HG02981 (cell line): ENCODE measurements around the gene FAM217B.
"Not testable (repeated sequence)": the region's sequence is repeated elsewhere in the genome, so short reads cannot be mapped to it uniquely, and the experiment has no call there.

Source experiments
- ATAC-seq: cut with Tn5 transposase; IDR thresholded peaks from one replicate; pipeline ENCODE4 v1.9.1; 2021; ENCODE audit warnings: mild to moderate bottlenecking, moderate library complexity; ENCODE audit not compliant: unreplicated experiment

The FAM217B gene

DNA sequence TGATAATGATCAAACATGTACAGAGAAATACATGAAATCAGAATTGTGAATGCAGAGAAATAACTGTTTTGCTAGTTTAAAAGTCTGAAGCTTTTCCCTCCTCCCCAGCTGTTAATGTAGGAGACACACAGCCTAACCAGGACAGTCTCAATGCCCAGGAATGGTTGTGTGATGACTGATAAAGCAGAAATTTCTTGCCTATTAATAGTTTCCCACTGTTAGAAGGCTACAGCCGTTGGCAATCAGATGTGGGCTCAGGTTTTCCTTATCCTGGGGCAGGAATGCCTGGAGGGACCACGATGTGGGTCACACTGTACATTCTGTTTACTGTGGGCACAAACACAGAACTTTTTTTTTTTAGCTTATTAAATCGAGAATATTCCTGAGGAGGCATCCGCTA lies 2.0 kb upstream of the FAM217B start:
- ATAC-seq: no peak

DNA sequence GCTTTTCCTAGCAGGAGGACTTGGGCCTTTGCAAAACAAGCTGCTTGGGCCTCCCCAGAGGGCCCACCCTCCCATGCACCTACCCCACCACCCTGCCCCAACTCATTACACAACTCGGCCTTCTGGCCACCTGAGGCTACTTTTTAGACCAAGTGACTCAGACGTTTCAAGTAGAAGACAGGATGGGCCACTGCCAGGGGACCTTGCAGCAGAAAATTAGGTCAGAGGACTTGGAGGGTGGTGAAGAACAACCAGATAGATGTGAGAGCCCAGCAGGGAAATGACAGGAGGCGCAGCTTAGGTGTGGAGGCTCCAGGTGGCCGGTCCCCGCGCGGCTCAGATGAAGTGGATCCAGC lies 1.5 kb upstream of the FAM217B start:
- no peak for ATAC-seq

DNA sequence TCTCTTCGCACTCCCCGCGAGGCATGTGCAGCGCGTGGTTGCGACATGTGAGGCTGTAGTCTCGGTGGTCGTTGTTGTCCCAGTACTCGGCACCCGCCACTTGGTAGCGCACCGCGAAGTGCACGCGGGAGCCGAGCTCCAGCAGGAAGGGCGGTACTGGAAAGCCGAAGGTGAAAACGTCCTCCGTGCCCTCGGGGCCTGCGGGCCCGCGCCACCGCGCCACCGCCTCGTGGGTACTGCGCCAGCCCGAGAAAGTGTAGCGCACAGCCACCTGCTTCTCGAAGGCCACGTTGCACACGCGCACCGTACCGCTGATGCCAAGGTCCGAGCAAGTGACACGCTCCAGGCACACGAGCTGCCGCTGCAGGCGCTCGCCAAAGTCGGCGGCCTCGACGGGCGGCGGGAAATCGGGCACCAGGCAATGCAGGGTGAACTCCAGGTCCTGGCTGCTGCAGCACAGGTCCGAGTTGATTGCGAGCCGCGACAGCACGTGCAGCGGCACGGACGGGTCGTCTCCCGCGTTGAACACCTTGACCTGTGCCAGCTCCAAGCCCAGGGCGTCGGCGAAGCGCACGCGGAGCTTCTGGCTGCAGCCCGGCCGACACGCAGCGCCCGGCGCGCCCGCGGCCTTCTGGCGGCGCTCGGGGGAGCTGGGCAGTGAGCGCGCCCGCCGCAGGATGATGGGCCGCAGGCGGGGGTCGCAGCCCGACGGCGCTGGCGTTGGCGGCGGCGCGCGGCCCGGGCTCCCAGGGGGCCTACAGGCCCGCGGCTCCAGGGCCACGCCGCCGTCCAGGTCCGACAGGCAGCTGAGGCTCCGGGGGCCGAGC lies 924 bp upstream of the FAM217B start:
- peak; percentile 24 for ATAC-seq

DNA sequence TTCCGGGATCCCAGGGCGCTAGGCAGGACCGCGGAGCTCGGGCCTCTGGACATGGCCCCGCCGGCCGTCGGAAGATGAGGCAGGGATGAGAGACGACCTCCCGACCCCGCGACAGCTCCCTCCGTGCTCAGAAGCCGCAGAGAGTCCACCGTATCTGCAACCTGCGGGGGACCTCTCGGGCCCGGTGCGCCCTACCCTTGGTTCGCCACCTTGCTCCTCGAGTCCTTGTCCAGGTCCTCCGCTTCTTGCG lies 385 bp upstream of the FAM217B start:
- peak; percentile 21 for ATAC-seq

DNA sequence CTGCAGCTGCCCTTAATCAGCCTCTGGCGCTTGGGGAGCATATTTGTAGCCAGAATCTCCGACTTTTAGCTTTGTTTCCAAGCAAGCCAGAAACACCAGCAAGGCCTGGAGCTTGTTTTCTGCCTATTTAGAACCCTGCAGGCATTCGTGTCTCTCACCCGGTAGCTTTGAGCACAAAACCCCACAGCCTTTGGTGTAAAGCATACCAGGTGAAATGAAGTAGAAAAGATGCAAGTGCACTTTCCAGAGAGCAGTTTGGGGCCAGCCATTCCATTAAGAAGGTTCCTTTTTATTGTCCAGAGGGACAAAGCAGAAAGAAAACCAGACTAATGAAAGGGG lies 736 bp downstream of the FAM217B start:
- no peak for ATAC-seq

DNA sequence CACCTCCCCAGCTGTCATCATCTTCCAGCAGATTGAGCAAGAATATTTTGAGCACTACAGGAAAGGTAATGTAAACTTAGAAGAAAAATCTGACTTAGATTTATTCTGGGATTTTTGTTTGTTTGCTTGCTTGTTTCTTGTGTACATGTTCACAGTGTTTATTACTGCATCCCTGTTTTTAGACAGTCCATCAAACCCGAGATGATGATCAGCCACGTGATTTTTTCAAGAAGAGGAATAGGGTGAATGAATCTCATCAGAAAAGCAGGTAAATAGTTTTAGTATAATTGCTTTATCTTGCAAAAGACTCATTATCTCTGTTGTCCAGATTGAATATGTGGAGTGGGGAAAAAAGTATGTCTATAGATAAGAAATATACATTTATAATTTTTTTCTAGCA lies 2.1 kb downstream of the FAM217B start:
- no peak for ATAC-seq

DNA sequence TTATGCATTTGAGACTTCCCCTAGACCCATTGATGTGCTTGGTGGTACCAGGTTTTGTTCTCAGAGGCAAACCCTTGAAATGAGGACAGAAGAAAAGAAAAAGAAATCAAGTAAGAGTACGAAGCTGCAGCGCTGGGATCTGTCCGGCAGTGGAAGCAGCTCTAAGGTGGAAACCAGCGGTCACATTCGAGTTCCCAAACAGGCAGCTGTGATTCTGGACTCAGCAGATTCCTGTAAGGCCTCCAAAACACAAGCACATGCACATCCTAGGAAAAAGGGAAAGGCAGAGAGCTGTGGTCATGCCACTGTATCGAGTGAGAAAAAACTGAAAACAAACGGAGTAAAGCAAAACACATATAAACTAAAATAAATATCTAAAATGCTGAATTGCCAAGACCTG lies 4.5 kb downstream of the FAM217B start:
- ATAC-seq: no peak

DNA sequence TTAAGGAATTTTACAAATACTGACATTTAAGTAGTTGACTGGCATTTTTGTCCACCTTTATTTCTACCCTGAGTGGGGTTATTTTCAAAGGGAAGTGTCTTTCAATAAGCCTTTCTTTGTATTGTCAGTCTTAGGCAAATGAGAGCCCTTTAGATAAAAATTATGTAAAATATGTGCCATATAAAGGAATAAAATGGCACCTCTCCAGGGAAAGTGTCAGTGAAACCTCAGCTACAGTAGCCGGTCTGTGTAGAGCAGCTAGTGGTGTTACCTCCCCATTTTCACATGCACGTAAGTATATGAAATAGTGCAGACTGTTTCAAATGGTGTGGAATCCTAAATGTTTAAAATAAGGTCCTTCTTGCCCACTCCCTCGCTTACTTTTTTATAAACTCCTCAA lies 5.0 kb downstream of the FAM217B start:
- ATAC-seq: no peak

DNA sequence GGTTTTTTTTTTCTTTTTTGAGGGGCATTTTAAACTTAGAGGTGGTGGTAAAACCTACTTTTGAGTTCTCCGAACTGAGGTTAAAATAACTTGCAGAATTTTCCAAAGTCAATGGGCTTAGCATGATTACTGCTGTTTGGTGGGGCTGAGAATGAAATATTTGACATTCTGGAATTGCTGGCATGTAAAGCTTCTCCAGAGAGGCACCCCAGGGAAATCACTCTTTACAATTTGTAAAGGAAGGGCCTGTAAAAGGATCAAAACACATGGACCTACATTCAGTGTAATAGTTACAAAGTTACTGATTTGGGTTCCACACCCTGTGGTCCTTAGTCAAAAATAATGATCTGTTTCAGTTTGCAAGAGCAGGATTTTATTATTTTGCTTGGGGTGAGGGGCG lies 5.5 kb downstream of the FAM217B start:
- ATAC-seq: no peak

DNA sequence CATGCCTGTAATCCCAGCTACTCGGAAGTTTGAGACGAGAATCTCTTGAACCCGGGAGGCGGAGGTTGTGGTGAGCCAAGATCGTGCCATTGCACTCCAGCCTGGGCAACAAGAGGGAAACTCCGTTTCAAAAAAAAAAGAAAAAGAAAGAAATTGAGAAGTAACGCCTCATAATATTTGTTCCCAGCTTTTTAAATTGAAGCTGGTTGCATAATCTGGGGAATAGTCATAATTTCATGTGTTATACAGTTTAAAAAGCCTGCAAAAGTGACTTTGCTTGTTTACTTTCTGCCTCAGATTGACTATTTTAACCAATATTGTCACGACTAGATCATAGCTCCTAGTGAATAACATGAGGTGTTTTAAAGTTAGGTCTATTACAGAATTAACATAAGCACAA lies 7.2 kb downstream of the FAM217B start:
- no peak for ATAC-seq

DNA sequence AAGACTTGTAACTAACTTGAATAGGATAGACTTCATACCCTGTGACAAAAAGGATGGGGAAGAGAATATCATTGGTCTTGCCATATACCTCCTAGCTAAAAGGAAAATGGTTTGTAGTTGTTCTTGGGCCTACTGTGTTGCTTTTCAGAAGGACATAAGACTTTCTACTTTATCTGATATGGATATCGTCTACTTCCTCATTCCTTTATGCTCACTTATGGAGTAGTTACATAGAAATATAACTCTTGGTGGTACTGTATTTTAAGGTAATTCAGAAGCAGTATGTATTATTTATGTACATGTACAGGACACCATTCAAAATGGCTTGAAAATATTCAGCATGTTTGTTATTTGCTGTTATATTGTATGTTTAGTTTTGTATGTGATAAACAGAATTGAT lies 8.0 kb downstream of the FAM217B start:
- no peak for ATAC-seq

DNA sequence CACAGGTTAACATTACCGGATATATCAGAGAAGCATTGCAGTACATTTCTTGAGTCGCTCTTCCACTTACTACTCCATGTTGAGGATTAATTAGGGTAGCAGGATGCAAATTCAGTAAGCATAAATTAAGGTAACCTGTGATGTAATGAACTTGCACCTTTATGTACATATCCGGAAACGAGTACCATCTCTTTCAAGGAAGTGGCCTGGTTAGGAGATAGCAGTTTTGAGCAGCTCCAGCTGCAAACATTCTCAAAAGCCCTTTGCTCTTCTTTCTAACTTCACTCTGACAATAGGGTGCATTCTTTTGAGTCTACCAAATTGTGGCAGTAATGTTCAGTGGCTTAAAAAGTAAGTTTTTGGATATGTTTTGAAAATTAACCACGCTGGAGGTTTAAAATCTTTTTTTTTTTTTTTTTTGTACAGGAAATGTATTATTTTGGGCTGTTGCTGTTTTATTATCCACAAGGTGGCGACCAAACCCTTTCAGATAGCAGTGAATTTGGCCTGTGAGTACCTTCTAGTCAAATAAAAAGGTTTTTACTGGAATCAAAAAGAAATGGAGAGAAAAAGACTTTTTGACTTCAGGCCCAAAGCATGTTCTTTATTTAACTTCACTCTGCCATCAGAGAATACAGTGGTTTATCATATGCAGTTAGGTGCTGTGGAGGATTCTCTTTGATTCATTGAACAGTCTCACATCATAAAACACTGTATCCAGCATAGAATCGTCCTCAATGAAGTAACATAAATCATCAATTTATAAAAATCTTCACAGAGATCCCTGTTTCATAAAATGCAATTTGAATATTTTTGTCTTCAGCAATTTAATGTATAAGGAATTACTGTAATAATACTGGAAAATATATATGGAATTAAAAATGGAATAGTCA lies 8.9 kb downstream of the FAM217B start:
- ATAC-seq: no peak

DNA sequence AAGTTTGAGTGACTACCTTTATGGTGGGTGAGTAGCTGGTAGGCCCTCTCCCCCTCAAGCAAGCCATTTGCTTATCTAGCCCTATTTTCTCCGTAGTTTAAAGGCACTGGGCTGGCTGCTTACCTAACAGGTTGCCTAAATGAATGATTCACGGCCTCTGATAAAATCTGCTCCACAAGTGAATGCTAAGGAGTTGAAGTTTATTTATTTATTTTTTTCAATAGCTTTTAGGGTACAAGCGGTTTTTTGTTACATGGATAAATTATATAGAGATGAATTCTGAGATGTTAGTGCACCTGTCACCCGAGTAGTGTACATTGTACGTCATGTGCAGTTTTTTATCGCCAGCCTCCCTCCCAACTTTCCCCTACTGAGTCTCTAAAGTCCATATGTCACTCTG lies 9.7 kb downstream of the FAM217B start:
- no peak for ATAC-seq

DNA sequence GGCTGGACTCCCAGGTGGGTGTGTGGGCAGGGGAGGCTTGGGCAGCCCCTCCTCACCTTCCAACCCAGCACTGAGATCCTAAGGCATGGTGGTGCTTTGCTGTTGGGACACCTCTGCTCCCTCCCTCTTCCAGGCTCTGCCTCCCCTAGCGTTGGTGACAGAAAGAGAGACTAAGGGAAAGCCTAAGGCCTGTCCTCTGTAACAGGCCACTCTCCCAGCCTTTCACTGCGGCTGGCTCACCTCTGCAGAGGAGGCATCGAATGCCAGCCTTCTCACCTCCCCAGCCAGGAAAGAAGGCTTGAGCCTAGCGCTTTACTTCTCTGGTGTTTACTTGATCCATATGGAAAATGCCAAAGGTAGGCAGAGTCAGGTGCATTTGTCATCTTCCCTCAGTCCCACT lies 14.5 kb downstream of the FAM217B start:
- no peak for ATAC-seq

DNA sequence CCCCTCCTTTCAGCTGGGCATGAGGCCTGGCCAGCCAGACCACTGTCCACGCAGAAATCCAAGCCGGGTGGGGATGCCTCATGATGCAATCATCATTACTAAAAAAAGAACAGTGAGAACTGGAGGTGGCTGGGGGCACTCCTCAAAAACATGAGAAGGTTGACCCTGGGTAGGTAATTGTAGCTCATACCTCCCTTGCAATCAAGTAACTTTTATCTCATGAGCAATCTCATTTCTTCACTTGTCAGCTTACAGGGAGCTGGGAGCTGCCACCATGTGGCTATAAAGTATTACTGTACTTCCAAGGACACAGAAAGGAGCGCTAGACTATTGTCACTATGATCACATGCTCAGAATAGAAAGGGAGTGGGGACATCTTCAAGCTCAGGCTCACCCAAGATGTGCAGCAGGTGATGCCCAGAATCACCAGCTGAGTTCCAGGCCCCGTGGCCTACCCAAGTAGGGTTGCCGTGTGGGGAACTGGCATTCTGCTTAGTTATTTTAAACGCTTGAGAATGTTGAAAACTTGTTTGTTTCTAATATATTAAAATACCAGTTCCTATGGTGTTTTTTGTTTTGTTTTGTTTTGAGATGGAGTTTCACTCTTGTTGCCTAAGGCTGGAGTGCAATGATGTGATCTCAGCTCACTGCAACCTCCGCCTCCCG lies 15.1 kb downstream of the FAM217B start:
- no peak for ATAC-seq

DNA sequence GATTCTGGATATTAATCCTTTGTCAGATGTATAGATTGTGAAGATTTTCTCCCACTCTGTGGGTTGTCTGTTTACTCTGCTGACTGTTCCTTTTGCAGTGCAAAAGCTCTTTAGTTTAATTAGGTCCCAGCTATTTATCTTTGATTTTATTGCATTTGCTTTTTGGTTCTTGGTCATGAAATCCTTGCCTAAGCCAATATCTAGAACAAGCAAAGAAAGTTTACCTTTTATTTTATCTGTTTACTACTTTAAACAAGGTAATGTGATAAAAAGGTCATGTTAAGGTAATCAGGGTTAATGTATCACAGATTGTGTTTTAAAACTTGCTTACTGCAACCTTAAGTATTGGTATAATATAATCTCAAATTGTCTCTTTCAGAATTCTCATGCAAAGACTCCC lies 17.4 kb downstream of the FAM217B start:
- ATAC-seq: not testable (repeated sequence)

DNA sequence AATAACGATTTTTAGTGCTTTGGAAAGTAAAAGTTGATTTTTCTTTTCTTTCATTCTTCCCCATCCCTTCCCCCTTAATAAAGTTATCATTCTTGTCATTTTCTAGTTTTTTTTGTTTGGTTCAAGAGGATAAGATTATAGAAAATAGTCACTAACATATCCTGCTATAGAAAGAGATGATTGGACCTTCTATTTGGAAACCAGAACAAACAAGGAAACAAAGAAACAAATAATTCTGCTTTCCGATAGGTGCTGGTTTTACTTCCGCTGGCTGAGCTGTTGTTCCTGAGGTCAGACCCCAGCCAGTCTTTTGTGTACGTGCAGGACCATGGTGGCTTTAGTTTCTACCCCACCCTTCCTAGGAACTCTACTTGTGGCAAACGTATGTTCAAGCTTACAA lies 17.9 kb downstream of the FAM217B start, which contains the start of gene CDH26:
CDH26 (plus strand) TSS at position 301 of the 400 bp plus-strand sequence. CDS start 304 bp downstream, outside the sequence.
- ATAC-seq: no peak

DNA sequence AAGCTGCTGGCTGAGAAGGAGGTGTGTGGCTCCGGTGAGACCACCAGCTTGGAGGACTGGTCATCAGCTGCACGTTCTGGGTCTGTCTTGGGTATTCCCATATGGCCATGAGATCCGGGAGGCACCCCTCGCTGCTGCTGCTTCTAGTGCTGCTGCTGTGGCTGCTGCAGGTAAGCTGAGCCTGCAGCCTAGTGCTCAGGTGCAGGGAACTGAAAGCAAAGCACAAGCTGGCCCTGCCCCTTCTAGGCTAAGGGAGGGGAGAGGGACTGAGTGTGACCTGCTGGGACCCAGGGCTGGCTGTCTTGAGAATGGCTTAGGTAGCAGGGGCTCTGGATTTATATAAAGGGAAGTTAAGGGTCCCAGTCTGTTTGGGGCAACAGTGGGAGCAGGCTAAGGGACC lies 18.4 kb downstream of the FAM217B start:
- ATAC-seq: no peak

DNA sequence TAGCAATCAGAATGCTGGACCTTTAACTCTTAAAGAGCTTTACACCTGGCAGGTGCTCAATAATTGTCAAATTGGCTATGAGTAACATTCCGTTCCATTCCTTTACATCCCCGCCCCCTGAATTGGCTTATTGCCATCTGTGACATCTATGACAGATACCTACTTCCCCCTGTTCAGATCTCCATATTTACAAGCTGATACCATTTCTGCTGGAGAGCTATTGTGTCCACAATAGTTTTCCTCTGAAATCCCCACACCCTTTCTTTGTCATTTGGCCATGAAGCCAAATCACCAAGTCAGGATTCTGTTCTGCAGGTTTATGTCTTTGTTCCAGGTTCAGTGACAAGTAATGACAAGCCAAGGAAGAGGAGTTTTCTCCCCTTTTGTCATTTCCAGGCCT lies 21.2 kb downstream of the FAM217B start:
- ATAC-seq: no peak

DNA sequence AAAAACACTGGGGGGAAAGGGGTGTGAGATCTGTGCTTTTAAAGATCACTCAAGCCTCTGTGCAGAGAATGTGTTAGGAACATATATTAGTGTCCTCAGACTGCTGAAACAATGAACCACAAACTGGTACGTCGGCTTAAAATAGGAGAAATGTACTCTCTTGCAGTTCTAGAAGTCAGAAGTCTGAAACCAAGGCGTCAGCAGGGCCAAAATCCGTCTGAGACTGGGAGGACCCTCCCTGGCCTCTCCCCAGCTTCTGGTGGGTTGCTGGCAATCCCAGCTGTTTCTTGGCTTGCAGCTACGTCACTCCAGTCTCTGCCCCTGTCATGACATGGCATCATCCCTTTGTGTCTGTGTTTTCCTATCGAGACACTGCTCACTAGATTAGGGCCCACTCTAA lies 22.0 kb downstream of the FAM217B start:
- ATAC-seq: no peak

DNA sequence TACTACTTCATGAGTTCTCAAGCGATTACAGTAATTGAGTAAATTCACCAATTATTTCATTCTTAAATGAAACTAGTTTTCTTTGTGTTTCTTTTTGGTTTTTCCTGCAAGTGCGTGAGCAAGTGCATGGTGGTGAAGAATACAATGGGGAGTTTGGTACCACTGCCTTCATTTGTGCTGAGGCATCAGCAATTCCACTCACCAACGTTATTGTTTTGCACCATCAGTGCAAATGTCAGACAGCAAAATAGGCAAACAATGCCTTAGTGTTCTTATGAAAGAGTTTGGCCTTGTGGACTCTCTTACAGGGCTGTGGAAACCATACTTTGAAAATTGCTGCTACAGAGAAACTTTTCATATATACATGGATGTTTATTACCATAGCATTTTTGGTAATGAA lies 26.2 kb downstream of the FAM217B start:
- no peak for ATAC-seq

DNA sequence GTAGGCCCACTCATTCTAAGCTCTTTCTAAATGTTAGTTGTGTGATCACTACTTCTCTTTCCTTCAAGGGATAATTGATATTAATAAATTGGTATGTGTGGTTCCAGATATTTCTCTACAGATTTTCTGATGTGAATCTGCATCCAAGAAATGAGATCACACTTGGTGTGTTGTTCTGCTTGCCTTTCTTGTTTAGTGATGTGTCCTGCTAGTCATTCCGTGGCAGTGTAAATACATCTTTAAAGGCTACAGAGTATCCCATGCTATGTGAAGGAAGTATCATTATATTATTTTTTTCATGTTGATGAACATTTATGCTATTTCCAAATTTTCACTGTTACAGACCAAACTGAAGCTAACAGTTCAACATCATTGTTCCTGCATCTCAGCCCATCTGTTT lies 31.2 kb downstream of the FAM217B start:
- ATAC-seq: no peak
